Nephron (organoid): ENCODE measurements around the gene BEST1.

Experiments used
- H3K27ac Mint-ChIP-seq, 3 experiments: 2 replicates each; pipeline ENCODE4 v1.8.0; 2020; ENCODE audit warnings: mixed read lengths in 3 of 3, mild to moderate bottlenecking in 2 of 3, moderate library complexity in 1 of 3
- H3K27me3 Mint-ChIP-seq: 2 replicates; pipeline ENCODE4 v1.8.0; 2021; ENCODE audit warnings: low read depth, mild to moderate bottlenecking, moderate library complexity, mixed read lengths
- H3K36me3 Mint-ChIP-seq: 2 replicates; pipeline ENCODE4 v1.8.0; 2020; ENCODE audit warnings: low read depth, mixed read lengths
- H3K4me1 Mint-ChIP-seq: 2 replicates; pipeline ENCODE4 v1.8.0; 2020; ENCODE audit warnings: mixed read lengths
- H3K4me3 Mint-ChIP-seq, 3 experiments: 2 replicates each; pipeline ENCODE4 v1.8.0; 2020; ENCODE audit warnings: mild to moderate bottlenecking in 3 of 3, mixed read lengths in 3 of 3, moderate library complexity in 2 of 3
- H3K9me3 Mint-ChIP-seq: 2 replicates; pipeline ENCODE4 v1.8.0; 2020; ENCODE audit warnings: mixed read lengths
- CTCF ChIP-seq, 3 experiments: fragments of 200-600 bp; sonication (generic); IDR thresholded peaks; one replicate each; pipeline ENCODE4 v1.5.0; 2021; ENCODE audit warnings: antibody characterized with exemption in 3 of 3; ENCODE audit not compliant: unreplicated experiment in 3 of 3

Gene BEST1

GRCh38 chr11:61928606-61929005, 21.5 kb upstream of the BEST1 start:
- Mint-ChIP-seq H3K4me1 (peaks cover 39% of the 10 kb centered on the region), H3K27me3 (no peaks in the 10 kb centered on the region), H3K36me3 (peaks cover 5% of the 10 kb centered on the region), H3K4me3 (no peak overlapping the region), H3K9me3 (peaks cover 6% of the 10 kb centered on the region), H3K27ac (no peak overlapping the region)
- no peak for TF ChIP-seq CTCF (IDR thresholded peaks at IDR 0.05; ENCODE audit: unreplicated experiment in 3 of 3)

- TF ChIP-seq CTCF (IDR thresholded peaks at IDR 0.05; ENCODE audit: unreplicated experiment in 3 of 3) = no peak
- H3K27ac Mint-ChIP-seq = no peak overlapping the region
- H3K27me3 Mint-ChIP-seq = no peaks in the 10 kb centered on the region
- H3K4me3 Mint-ChIP-seq = no peak overlapping the region
- H3K9me3 Mint-ChIP-seq = peaks cover 8% of the 10 kb centered on the region
- peaks cover 6% of the 10 kb centered on the region for H3K36me3 Mint-ChIP-seq
- H3K4me1 Mint-ChIP-seq = peaks cover 16% of the 10 kb centered on the region
Measured at GRCh38 chr11:61930933-61931332, 19.2 kb upstream of the BEST1 start.

GRCh38 chr11:61935861-61936260, 14.3 kb upstream of the BEST1 start:
- no peaks in the 10 kb centered on the region for H3K4me1 Mint-ChIP-seq

GRCh38 chr11:61940466-61940865, 9.7 kb upstream of the BEST1 start:
- H3K9me3 Mint-ChIP-seq = peaks cover 28% of the 10 kb centered on the region
- H3K27ac Mint-ChIP-seq = no peak overlapping the region
- no peak overlapping the region for H3K4me3 Mint-ChIP-seq
- no peaks in the 10 kb centered on the region for H3K27me3 Mint-ChIP-seq
- no peak for TF ChIP-seq CTCF (IDR thresholded peaks at IDR 0.05; ENCODE audit: unreplicated experiment in 3 of 3)
- no peaks in the 10 kb centered on the region for H3K4me1 Mint-ChIP-seq
- H3K36me3 Mint-ChIP-seq = peaks cover 7% of the 10 kb centered on the region

More at GRCh38 chr11:61935861-61936260, 14.3 kb upstream of the BEST1 start:
- H3K36me3 Mint-ChIP-seq = peaks cover 7% of the 10 kb centered on the region
- H3K27ac Mint-ChIP-seq = no peak overlapping the region
- H3K4me3 Mint-ChIP-seq = no peak overlapping the region
- H3K9me3 Mint-ChIP-seq = peaks cover 29% of the 10 kb centered on the region
- no peaks in the 10 kb centered on the region for H3K27me3 Mint-ChIP-seq
- TF ChIP-seq CTCF (IDR thresholded peaks at IDR 0.05; ENCODE audit: unreplicated experiment in 3 of 3) = no peak

GRCh38 chr11:61945191-61945590, 5.0 kb upstream of the BEST1 start:
- H3K27ac Mint-ChIP-seq = peak overlapping the region in 1 of 3 experiments; percentile 3
- peaks cover 23% of the 10 kb centered on the region for H3K4me1 Mint-ChIP-seq
- no peak for TF ChIP-seq CTCF (IDR thresholded peaks at IDR 0.05; ENCODE audit: unreplicated experiment in 3 of 3)
- no peak overlapping the region for H3K4me3 Mint-ChIP-seq
- H3K27me3 Mint-ChIP-seq = no peaks in the 10 kb centered on the region
- H3K36me3 Mint-ChIP-seq = no peaks in the 10 kb centered on the region
- H3K9me3 Mint-ChIP-seq = peaks cover 3% of the 10 kb centered on the region

GRCh38 chr11:61946894-61947293, 3.3 kb upstream of the BEST1 start:
- no peaks in the 10 kb centered on the region for H3K27me3 Mint-ChIP-seq
- H3K27ac Mint-ChIP-seq = peak overlapping the region; percentile 10 to 83 (median 26)
- TF ChIP-seq CTCF (IDR thresholded peaks at IDR 0.05; ENCODE audit: unreplicated experiment in 3 of 3) = no peak
- H3K9me3 Mint-ChIP-seq = no peaks in the 10 kb centered on the region
- H3K36me3 Mint-ChIP-seq = no peaks in the 10 kb centered on the region
- no peak overlapping the region for H3K4me3 Mint-ChIP-seq
- H3K4me1 Mint-ChIP-seq = peaks cover 23% of the 10 kb centered on the region
